Measurements from ENCODE around the gene KIF26B.

DNA sequence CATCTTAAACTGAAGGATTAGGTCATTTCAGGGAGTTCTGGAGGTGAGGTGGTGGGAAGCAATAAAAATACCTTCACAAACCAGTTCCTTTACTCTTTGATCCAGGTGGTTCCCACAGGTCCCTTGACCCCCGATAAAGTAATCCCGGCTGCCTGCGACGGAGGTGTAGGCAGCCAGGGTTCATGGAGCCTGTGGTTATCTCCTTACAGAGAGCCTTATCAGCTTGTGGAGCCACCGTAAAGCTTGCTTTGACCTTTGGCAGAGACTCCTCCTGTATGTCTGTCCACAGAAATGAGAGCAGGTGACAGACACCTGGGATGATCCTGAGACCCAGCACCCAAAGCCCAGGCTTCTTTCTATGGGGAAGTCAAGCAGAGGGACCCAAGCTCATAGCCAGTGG is 243.4 kb downstream of the KIF26B start:
- no peak for TF ChIP-seq EZH2phosphoT487 (IDR thresholded peaks at IDR 0.05; ENCODE audit: borderline replicate concordance)
- TF ChIP-seq, protein P1, sequence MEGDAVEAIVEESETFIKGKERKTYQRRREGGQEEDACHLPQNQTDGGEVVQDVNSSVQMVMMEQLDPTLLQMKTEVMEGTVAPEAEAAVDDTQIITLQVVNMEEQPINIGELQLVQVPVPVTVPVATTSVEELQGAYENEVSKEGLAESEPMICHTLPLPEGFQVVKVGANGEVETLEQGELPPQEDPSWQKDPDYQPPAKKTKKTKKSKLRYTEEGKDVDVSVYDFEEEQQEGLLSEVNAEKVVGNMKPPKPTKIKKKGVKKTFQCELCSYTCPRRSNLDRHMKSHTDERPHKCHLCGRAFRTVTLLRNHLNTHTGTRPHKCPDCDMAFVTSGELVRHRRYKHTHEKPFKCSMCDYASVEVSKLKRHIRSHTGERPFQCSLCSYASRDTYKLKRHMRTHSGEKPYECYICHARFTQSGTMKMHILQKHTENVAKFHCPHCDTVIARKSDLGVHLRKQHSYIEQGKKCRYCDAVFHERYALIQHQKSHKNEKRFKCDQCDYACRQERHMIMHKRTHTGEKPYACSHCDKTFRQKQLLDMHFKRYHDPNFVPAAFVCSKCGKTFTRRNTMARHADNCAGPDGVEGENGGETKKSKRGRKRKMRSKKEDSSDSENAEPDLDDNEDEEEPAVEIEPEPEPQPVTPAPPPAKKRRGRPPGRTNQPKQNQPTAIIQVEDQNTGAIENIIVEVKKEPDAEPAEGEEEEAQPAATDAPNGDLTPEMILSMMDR (conservative IDR thresholded peaks at IDR 0.05; ENCODE audit: low read length): no peak

Measured in Loucy (cell line).